HL-60 (cell line): ENCODE results near the gene CTR9.

Experiments used
- DNase-seq, 2 experiments: peaks; one replicate each; pipeline ENCODE4 v3.0.0-alpha.2; 2010 to 2020; ENCODE audit warnings: low read depth in 1 of 2, low spot score in 1 of 2
- H3K27ac ChIP-seq: fragments of 250-450 bp; sonication (Bioruptor Pico); replicated peaks from 2 replicates; pipeline ENCODE4 v1.5.1; 2020; ENCODE audit warnings: mild to moderate bottlenecking, moderate library complexity
- H3K27me3 ChIP-seq: fragments of 250-450 bp; sonication (Bioruptor Pico); 2 replicates; pipeline ENCODE4 v1.5.1; 2021; ENCODE audit warnings: mild to moderate bottlenecking, moderate library complexity; ENCODE audit not compliant: insufficient read depth, poor library complexity, severe bottlenecking
- H3K4me3 ChIP-seq: replicated peaks from 2 replicates; pipeline ENCODE4 v1.5.1; 2011; ENCODE audit warnings: mild to moderate bottlenecking, control low read depth, low read length; ENCODE audit not compliant: insufficient read depth
- GABPA ChIP-seq: IDR thresholded peaks from 2 replicates; pipeline ENCODE4 v1.6.1; 2012; ENCODE audit warnings: low read depth
- POLR2AphosphoS5 ChIP-seq: IDR thresholded peaks from 2 replicates; pipeline ENCODE4 v1.6.1; 2012; ENCODE audit warnings: low read depth
- SPI1 ChIP-seq: IDR thresholded peaks from 2 replicates; pipeline ENCODE4 v1.6.1; 2012; ENCODE audit warnings: low read depth, mild to moderate bottlenecking, borderline replicate concordance
- TF ChIP-seq, protein P1 (sequence below): IDR thresholded peaks from 2 replicates; pipeline ENCODE4 v1.6.1; 2012; ENCODE audit warnings: low read depth; ENCODE audit not compliant: insufficient replicate concordance
- TF ChIP-seq, protein P2 (sequence below): IDR thresholded peaks from one replicate; pipeline ENCODE4 v1.5.1; 2011; ENCODE audit warnings: low read length, control low read depth, inconsistent platforms; ENCODE audit not compliant: insufficient read depth

CTR9 gene

DNA sequence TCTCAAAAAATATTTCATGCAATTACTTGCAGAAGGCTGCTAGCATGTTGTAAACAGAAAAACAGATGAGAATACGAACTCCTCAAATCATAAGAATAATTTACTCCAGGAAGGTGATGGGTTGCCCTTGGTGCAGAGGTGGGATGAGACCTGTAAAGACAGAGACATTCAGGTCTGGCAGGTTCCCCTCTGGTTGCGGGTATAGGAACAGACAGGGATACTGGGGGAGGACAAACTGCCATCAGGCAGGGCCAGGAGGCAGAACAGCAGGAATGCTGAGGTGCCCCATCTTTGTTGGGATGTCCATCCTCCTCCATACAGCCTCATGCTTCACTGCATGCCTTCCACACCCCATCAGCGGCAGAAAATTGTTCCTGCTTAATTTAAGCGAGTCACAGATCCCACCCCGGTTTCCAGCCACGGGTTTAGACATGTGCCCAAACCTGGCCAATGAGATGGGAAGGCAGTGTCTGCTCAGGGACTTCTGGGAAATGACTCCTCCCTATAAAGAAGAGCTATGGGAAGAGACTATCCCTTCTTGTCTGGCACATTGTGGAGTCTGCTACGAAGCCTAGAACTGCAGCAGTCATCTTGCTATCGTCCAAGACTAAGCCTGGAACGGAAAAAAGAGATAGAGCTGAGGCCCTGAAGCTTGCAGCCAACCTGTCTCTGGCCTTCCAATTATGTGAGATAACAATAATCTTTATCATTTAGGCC lies 34.3 kb upstream of the CTR9 start:
- TF ChIP-seq, protein P1, sequence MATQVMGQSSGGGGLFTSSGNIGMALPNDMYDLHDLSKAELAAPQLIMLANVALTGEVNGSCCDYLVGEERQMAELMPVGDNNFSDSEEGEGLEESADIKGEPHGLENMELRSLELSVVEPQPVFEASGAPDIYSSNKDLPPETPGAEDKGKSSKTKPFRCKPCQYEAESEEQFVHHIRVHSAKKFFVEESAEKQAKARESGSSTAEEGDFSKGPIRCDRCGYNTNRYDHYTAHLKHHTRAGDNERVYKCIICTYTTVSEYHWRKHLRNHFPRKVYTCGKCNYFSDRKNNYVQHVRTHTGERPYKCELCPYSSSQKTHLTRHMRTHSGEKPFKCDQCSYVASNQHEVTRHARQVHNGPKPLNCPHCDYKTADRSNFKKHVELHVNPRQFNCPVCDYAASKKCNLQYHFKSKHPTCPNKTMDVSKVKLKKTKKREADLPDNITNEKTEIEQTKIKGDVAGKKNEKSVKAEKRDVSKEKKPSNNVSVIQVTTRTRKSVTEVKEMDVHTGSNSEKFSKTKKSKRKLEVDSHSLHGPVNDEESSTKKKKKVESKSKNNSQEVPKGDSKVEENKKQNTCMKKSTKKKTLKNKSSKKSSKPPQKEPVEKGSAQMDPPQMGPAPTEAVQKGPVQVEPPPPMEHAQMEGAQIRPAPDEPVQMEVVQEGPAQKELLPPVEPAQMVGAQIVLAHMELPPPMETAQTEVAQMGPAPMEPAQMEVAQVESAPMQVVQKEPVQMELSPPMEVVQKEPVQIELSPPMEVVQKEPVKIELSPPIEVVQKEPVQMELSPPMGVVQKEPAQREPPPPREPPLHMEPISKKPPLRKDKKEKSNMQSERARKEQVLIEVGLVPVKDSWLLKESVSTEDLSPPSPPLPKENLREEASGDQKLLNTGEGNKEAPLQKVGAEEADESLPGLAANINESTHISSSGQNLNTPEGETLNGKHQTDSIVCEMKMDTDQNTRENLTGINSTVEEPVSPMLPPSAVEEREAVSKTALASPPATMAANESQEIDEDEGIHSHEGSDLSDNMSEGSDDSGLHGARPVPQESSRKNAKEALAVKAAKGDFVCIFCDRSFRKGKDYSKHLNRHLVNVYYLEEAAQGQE = no peak
- TF ChIP-seq POLR2AphosphoS5 (no peak), SPI1 (no peak)
- Histone ChIP-seq H3K27ac (no peak overlapping the region), H3K4me3 (no peak overlapping the region), H3K27me3 (no peaks in the 10 kb centered on the region)
- DNase-seq = no peak

DNA sequence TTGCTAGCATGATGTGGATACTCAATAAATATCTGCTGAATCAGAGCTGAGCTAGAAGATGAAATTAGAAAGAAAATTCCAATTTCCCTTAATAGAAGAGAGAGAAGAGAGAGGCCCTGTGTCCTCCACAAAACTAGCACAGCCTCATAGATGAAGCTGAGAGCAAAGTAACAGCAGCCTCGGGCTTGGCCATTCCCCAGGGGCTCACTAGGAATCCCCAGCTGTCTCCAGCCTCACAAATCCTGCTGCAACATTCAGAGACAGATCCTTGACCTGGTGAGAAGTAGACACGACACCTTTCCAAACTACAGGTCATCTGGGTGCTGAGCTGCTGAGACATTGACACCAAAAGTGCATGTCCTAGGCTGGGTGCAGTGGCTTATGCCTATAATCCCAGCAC lies 31.4 kb upstream of the CTR9 start:
- no peaks in the 10 kb centered on the region for H3K27me3 ChIP-seq
- TF ChIP-seq POLR2AphosphoS5 = no peak
- TF ChIP-seq, protein P2, sequence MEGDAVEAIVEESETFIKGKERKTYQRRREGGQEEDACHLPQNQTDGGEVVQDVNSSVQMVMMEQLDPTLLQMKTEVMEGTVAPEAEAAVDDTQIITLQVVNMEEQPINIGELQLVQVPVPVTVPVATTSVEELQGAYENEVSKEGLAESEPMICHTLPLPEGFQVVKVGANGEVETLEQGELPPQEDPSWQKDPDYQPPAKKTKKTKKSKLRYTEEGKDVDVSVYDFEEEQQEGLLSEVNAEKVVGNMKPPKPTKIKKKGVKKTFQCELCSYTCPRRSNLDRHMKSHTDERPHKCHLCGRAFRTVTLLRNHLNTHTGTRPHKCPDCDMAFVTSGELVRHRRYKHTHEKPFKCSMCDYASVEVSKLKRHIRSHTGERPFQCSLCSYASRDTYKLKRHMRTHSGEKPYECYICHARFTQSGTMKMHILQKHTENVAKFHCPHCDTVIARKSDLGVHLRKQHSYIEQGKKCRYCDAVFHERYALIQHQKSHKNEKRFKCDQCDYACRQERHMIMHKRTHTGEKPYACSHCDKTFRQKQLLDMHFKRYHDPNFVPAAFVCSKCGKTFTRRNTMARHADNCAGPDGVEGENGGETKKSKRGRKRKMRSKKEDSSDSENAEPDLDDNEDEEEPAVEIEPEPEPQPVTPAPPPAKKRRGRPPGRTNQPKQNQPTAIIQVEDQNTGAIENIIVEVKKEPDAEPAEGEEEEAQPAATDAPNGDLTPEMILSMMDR = no peak
- TF ChIP-seq, protein P1 = no peak
- TF ChIP-seq SPI1 = no peak
- TF ChIP-seq GABPA = no peak
- no peak for DNase-seq

DNA sequence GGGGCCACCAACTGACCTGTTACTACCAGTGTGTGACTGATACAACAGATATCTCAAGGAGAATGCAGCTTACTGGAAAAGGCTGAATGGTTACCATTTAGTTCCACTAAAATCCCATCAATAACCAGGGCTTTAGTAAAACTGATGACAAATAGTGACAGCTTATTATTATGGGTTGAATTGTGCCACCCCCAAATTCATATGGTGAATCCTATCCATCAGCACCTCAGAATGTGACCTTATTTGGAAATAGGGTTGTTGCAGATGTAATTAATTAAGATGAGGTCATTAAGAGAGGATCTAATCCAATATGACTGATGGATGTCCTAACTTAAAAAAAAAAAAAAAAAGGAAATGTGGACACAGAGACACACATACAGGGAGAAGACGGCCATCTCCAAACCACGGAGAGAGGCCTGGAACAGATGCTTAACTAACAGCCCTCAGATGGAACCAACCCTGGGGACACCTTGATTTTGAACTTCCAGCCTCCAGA lies 30.1 kb upstream of the CTR9 start:
- no peaks in the 10 kb centered on the region for H3K27me3 ChIP-seq
- no peak for TF ChIP-seq POLR2AphosphoS5
- TF ChIP-seq, protein P1 = no peak
- TF ChIP-seq GABPA = no peak
- no peak for TF ChIP-seq SPI1
- TF ChIP-seq, protein P2 = no peak
- no peak overlapping the region for H3K27ac ChIP-seq
- no peak overlapping the region for H3K4me3 ChIP-seq
- DNase-seq = no peak

More for the DNA sequence above, 31.4 kb upstream of the CTR9 start:
- H3K27ac ChIP-seq = no peak overlapping the region
- no peak overlapping the region for H3K4me3 ChIP-seq
